ENCODE results near the gene ZNF226.

Gene ZNF226

DNA sequence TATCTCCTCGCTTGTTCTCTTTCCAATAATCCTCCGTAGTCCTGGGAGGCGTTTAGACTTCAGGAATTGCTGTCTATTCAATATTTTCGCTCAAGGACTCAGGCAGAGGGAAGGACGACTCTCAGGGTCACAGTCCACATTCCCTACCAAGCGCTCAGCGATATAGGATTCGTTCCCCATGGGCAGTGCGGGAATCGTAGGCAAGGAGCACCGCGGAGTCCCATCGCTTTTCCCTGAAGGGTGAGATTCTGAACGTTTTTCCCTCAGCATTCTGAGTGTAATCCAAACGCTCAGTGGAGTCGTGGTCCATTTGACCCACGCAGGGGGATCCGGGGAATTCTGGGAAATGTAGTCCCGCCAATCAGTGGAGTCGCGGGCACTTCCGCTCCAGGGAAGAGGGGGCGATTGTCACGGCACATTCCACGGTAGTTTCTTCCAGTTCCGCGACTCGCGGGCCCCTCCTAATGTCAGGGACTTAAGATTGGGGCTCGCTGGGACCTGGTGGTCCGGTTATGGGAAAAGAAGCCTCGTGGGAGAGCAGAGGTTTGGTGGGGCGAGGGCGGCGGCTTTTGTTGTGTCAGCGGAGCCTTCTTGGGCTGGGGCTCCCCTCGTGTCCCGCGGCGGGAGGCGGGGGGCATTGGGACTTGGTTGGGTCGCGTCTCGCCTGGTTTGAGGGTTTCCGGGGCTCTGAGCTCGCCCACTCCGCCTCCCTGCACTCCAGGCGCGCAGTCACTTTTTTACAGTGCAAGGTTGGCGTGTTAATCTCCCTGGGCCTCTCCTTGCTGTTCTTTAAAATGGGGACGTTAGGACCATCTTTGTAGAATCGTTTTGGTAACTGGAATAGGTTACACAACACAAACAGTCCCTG is 23.5 kb upstream of the ZNF226 start, which contains the start of gene ZNF234 (continued):
- TF ChIP-seq ZNF596 (tag by site-specific recombination; IDR thresholded peaks at IDR 0.05) (no peak), ZBTB8A (tag by site-specific recombination; IDR thresholded peaks at IDR 0.05) (peak; percentile 68; the same call in 1 of the 2 replicates), KLF9 (tag by site-specific recombination; IDR thresholded peaks at IDR 0.05; ENCODE audit: low read depth) (peak; percentile 43; the same call in 1 of the 2 replicates), ZNF623 (tag by site-specific recombination; IDR thresholded peaks at IDR 0.05) (peak; percentile 16), ZNF239 (tag by site-specific recombination; IDR thresholded peaks at IDR 0.05) (no peak), SP7 (tag by site-specific recombination; IDR thresholded peaks at IDR 0.05) (peak; percentile 74), ZNF660 (tag by site-specific recombination; IDR thresholded peaks at IDR 0.05) (peak; percentile 79), ZNF266 (tag by site-specific recombination; IDR thresholded peaks at IDR 0.05; ENCODE audit: low read depth) (peak; percentile 48; the same call in 1 of the 2 replicates), FEZF1 (tag by site-specific recombination; IDR thresholded peaks at IDR 0.05) (no peak), ZNF132 (tag by site-specific recombination; IDR thresholded peaks at IDR 0.05; ENCODE audit: borderline replicate concordance) (no peak), ZNF621 (tag by site-specific recombination; IDR thresholded peaks at IDR 0.05) (no peak), KLF16 (tag by site-specific recombination; IDR thresholded peaks at IDR 0.05) (peak; percentile 58), ZNF658 (tag by site-specific recombination; IDR thresholded peaks at IDR 0.05) (no peak), PBX3 (CRISPR knock-in tag; IDR thresholded peaks at IDR 0.05) (no peak), SCRT2 (tag by site-specific recombination; IDR thresholded peaks at IDR 0.05) (peak; percentile 19; the same call in 1 of the 2 replicates), ZNF501 (tag by site-specific recombination; IDR thresholded peaks at IDR 0.05) (peak; percentile 88), ZNF335 (tag by site-specific recombination; conservative IDR thresholded peaks at IDR 0.05) (peak; percentile 100), ZNF548 (tag by site-specific recombination; IDR thresholded peaks at IDR 0.05) (0 out of 2 replicates have a peak, but pooled peaks have one; percentile 16), ZNF10 (tag by site-specific recombination; IDR thresholded peaks at IDR 0.05) (0 out of 2 replicates have a peak, but pooled peaks have one; percentile 7), ZNF37A (tag by site-specific recombination; IDR thresholded peaks at IDR 0.05) (peak; percentile 52; the same call in 1 of the 2 replicates), ZNF529 (tag by site-specific recombination; IDR thresholded peaks at IDR 0.05; ENCODE audit: insufficient replicate concordance) (no peak), MYNN (tag by site-specific recombination; IDR thresholded peaks at IDR 0.05; ENCODE audit: borderline replicate concordance) (no peak), ZNF768 (tag by site-specific recombination; IDR thresholded peaks at IDR 0.05) (peak; percentile 73; the same call in 1 of the 2 replicates), ZNF274 (IDR thresholded peaks at IDR 0.05; ENCODE audit: low read length) (no peak), ZNF274 (tag by site-specific recombination; IDR thresholded peaks at IDR 0.05; ENCODE audit: borderline replicate concordance) (no peak), ZNF654 (tag by site-specific recombination; IDR thresholded peaks at IDR 0.05; ENCODE audit: low read depth) (no peak), PRDM10 (tag by site-specific recombination; IDR thresholded peaks at IDR 0.05) (peak; percentile 99), OSR2 (tag by site-specific recombination; IDR thresholded peaks at IDR 0.05) (no peak), KLF1 (tag by site-specific recombination; IDR thresholded peaks at IDR 0.05) (peak; percentile 54), ZNF391 (tag by site-specific recombination; IDR thresholded peaks at IDR 0.05; ENCODE audit: borderline replicate concordance, low read depth) (peak; percentile 75; the same call in 1 of the 2 replicates)
- TF ChIP-seq, protein P1, sequence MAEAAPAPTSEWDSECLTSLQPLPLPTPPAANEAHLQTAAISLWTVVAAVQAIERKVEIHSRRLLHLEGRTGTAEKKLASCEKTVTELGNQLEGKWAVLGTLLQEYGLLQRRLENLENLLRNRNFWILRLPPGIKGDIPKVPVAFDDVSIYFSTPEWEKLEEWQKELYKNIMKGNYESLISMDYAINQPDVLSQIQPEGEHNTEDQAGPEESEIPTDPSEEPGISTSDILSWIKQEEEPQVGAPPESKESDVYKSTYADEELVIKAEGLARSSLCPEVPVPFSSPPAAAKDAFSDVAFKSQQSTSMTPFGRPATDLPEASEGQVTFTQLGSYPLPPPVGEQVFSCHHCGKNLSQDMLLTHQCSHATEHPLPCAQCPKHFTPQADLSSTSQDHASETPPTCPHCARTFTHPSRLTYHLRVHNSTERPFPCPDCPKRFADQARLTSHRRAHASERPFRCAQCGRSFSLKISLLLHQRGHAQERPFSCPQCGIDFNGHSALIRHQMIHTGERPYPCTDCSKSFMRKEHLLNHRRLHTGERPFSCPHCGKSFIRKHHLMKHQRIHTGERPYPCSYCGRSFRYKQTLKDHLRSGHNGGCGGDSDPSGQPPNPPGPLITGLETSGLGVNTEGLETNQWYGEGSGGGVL (tag by site-specific recombination; IDR thresholded peaks at IDR 0.05) = peak; percentile 67
- TF ChIP-seq, protein P2, sequence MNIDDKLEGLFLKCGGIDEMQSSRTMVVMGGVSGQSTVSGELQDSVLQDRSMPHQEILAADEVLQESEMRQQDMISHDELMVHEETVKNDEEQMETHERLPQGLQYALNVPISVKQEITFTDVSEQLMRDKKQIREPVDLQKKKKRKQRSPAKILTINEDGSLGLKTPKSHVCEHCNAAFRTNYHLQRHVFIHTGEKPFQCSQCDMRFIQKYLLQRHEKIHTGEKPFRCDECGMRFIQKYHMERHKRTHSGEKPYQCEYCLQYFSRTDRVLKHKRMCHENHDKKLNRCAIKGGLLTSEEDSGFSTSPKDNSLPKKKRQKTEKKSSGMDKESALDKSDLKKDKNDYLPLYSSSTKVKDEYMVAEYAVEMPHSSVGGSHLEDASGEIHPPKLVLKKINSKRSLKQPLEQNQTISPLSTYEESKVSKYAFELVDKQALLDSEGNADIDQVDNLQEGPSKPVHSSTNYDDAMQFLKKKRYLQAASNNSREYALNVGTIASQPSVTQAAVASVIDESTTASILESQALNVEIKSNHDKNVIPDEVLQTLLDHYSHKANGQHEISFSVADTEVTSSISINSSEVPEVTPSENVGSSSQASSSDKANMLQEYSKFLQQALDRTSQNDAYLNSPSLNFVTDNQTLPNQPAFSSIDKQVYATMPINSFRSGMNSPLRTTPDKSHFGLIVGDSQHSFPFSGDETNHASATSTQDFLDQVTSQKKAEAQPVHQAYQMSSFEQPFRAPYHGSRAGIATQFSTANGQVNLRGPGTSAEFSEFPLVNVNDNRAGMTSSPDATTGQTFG (tag by site-specific recombination; IDR thresholded peaks at IDR 0.05; ENCODE audit: borderline replicate concordance) = no peak

All from HEK293 (cell line).